Spleen (tissue), 7 donors: Measurements from ENCODE around the gene RPP40.

Source experiments
- CTCF ChIP-seq, 11 experiments: fragments of 200-600 bp in 7 of 11; fragments of 450-650 bp in 4 of 11; sonication (generic) in 4 of 11; IDR thresholded peaks in 8 of 11; conservative IDR thresholded peaks in 3 of 11; 1 replicate in 7 of 11; 2 replicates in 4 of 11; pipeline versions ENCODE4 v1.4.0 to v1.8.0; 2016 to 2021; ENCODE audit warnings: antibody characterized with exemption in 11 of 11, inconsistent platforms in 4 of 11, mild to moderate bottlenecking in 1 of 11
- POLR2A ChIP-seq, 3 donors: fragments of 450-650 bp; IDR thresholded peaks; one replicate each; pipeline ENCODE4 v1.5.1; 2017; ENCODE audit warnings: antibody characterized with exemption in 3 of 3, mild to moderate bottlenecking in 1 of 3
- donor health status: DM: no; HTN: no; CAD: no; lungs with moderate emphysema.
- donor health status: DM: no; HTN: no; CAD: no.
- donor health status: DM: no; HTN: no; CAD: no.

- no peak for TF ChIP-seq CTCF (IDR thresholded peaks at IDR 0.05 in 8 of 11, conservative IDR thresholded peaks at IDR 0.05 in 3 of 11)
- TF ChIP-seq POLR2A (IDR thresholded peaks at IDR 0.05), result no peak
Observed at GRCh38 chr6:5053038-5053437, 49.2 kb upstream of the RPP40 start.
